Fibroblast of pulmonary artery (primary cell): ENCODE data around the gene LARGE1.
A peak's percentile ranks its signal among the peaks of the same experiment; 100 is the strongest.

ENCODE experiments used
- DNase-seq: peaks from one replicate; pipeline ENCODE4 v3.0.0-alpha.2; 2010; ENCODE audit warnings: low read depth
- H3K4me3 ChIP-seq: replicated peaks from 2 replicates; pipeline ENCODE4 v1.5.1; 2011; ENCODE audit warnings: low read depth, mild to moderate bottlenecking, control low read depth, low read length, moderate library complexity
- CTCF ChIP-seq: IDR thresholded peaks from 2 replicates; pipeline ENCODE4 v1.5.1; 2011; ENCODE audit warnings: mild to moderate bottlenecking, control low read depth, low read length, inconsistent platforms; ENCODE audit errors: missing control alignments

Gene LARGE1

GRCh38 chr22:33248948-33249347, 671.3 kb downstream of the LARGE1 start:
- TF ChIP-seq CTCF: no peak
- DNase-seq: no peak
- H3K4me3 ChIP-seq: no peak overlapping the region

DNA sequence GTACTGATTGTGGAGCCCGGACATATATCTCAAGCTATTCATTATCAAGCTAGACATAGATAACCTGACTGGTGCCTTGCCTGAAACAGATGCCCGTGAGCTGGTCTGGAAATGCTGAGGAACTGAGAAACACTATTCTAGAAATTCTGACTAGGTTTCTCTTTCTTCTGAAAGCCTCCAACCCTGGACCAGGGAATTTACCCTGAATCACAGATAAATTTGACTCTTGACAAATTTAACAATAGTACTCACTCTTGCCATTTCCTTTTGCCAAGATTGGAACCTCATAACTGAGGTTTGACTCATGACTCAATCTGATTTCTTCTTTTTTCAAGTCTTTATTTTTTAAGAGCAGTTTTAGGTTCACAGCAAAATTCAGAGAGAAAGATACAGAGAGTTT, 672.5 kb downstream of the LARGE1 start:
- TF ChIP-seq CTCF: no peak

DNA sequence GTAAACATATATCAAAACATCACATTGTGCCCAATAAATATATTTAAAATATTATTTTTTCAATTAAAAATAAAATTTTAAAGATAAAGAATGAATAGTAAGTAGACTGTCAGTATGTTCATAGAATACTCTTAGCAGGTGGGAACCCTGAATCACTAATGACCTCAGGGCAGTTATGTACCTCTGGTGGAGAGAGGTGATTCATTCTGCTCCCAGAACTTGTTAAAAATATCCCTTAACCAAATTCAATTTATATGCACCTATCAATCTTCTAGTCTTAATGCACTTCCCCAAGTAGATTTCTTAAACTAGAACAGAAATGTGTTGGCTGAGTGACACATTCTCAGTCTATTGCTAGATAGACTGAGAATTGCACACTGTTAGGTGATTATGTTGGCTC, 678.2 kb downstream of the LARGE1 start:
- TF ChIP-seq CTCF: no peak
- no peak overlapping the region for H3K4me3 ChIP-seq
- DNase-seq: no peak

More for the DNA sequence above, 672.5 kb downstream of the LARGE1 start:
- H3K4me3 ChIP-seq: no peak overlapping the region
- DNase-seq: peak; percentile 70

DNA sequence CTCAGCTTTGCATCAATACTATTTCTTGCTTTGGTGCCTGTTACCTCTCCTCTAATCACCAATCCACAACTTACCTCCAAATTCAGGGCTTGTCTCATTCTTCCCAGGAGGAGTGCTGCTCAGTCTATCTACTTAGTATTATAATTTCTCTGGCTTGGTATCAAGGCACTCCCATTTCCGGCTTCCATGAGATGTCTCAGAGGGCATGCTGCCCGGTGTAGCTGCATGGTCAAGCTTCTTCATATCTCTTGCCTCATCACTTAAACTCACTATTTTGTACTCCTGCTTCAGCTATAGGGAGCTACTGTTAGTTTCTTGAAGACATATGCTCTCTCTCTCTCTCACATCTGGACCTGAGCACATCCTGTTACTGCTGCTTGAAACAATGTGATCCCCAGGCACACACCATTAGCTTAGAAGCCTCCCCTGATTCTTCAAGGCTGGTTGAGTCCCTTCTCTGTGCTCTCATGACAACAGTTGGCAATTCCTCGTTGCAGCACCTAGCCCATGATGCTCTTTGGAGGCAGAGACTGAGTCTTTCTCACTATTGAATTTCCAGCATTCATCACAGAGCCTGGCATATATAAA, 679.3 kb downstream of the LARGE1 start:
- H3K4me3 ChIP-seq: no peak overlapping the region
- DNase-seq: peak; percentile 9
- no peak for TF ChIP-seq CTCF

GRCh38 chr22:33232071-33232470, 688.2 kb downstream of the LARGE1 start:
- TF ChIP-seq CTCF: no peak
- no peak for DNase-seq
- no peak overlapping the region for H3K4me3 ChIP-seq

- no peak for DNase-seq
- no peak overlapping the region for H3K4me3 ChIP-seq
- TF ChIP-seq CTCF: no peak
Observed at GRCh38 chr22:33227791-33228190, 692.5 kb downstream of the LARGE1 start.

- no peak for TF ChIP-seq CTCF
- no peak for DNase-seq
- H3K4me3 ChIP-seq: no peak overlapping the region
Observed at GRCh38 chr22:33224841-33225240, 695.4 kb downstream of the LARGE1 start.
